Measurements from ENCODE around the gene SRD5A1.
"Not testable (repeated sequence)": the region's sequence is repeated elsewhere in the genome, so short reads cannot be mapped to it uniquely, and the experiment has no call there.

The SRD5A1 gene

GRCh38 chr5:6667648-6668047, 34.4 kb downstream of the SRD5A1 start:
- H3K4me3 ChIP-seq (ENCODE audit: low read depth, low read length) = no peak overlapping the region
- DNase-seq (ENCODE audit: low read depth) = no peak
- no peak for TF ChIP-seq CTCF (IDR thresholded peaks at IDR 0.05; ENCODE audit: insufficient read depth, low read depth, low read length, missing control alignments)

- not testable (repeated sequence) for DNase-seq (ENCODE audit: low read depth)
These were observed 35.5 kb downstream of the SRD5A1 start for GRCh38 chr5:6668717-6669116.

GRCh38 chr5:6673031-6673430, 39.8 kb downstream of the SRD5A1 start:
- H3K4me3 ChIP-seq (ENCODE audit: low read depth, low read length) = no peak overlapping the region
- TF ChIP-seq CTCF (IDR thresholded peaks at IDR 0.05; ENCODE audit: insufficient read depth, low read depth, low read length, missing control alignments) = no peak
- DNase-seq (ENCODE audit: low read depth) = no peak

More at GRCh38 chr5:6668717-6669116, 35.5 kb downstream of the SRD5A1 start:
- H3K4me3 ChIP-seq (ENCODE audit: low read depth, low read length) = not testable (repeated sequence)

- no peak for TF ChIP-seq CTCF (IDR thresholded peaks at IDR 0.05; ENCODE audit: insufficient read depth, low read depth, low read length, missing control alignments)
- H3K4me3 ChIP-seq (ENCODE audit: low read depth, low read length) = no peak overlapping the region
- DNase-seq (ENCODE audit: low read depth) = no peak
These were observed 40.7 kb downstream of the SRD5A1 start for GRCh38 chr5:6673963-6674362.

- no peak for DNase-seq (ENCODE audit: low read depth)
These were observed 41.2 kb downstream of the SRD5A1 start for GRCh38 chr5:6674421-6674820.

GRCh38 chr5:6674886-6675285, 41.6 kb downstream of the SRD5A1 start:
- TF ChIP-seq CTCF (IDR thresholded peaks at IDR 0.05; ENCODE audit: insufficient read depth, low read depth, low read length, missing control alignments) = no peak
- no peak for DNase-seq (ENCODE audit: low read depth)
- H3K4me3 ChIP-seq (ENCODE audit: low read depth, low read length) = no peak overlapping the region

More at GRCh38 chr5:6674421-6674820, 41.2 kb downstream of the SRD5A1 start:
- H3K4me3 ChIP-seq (ENCODE audit: low read depth, low read length) = no peak overlapping the region
- TF ChIP-seq CTCF (IDR thresholded peaks at IDR 0.05; ENCODE audit: insufficient read depth, low read depth, low read length, missing control alignments) = no peak

- TF ChIP-seq CTCF (IDR thresholded peaks at IDR 0.05; ENCODE audit: insufficient read depth, low read depth, low read length, missing control alignments) = no peak
- no peak for DNase-seq (ENCODE audit: low read depth)
- H3K4me3 ChIP-seq (ENCODE audit: low read depth, low read length) = no peak overlapping the region
These were observed 42.7 kb downstream of the SRD5A1 start for GRCh38 chr5:6675784-6676491.
